ENCODE measurements around the gene BMPR1B.

DNA sequence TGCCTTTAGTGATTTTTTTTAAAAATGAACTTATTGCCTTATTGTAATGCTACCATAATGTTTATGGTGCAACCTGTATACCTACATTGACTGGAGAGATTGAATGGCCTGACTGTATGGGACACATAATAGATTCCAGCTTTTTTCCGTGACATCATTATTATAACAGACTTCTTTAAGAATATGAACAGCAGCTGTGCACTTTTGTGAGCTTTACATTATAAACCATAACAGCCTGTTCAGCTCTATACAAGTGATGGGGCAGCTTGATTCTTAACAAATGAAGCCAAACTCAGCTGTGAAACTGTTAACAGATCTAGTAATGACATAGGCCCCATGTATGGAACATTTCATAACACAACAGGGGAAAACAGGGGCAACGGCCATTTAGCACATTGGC, 187.0 kb downstream of the BMPR1B start:
- TF ChIP-seq CTCF (IDR thresholded peaks at IDR 0.05): no peak
- TF ChIP-seq POLR2A (IDR thresholded peaks at IDR 0.05): no peak

All from ovary (tissue), 3 donors.